Gastrocnemius medialis (tissue), 4 donors: ENCODE measurements around the gene CCNG1. TPM values are rescaled to one million over a fixed set of nuclear protein-coding genes. Genes with fewer than 3 reads are reported as not detected.
"Not testable (repeated sequence)": the region's sequence is repeated elsewhere in the genome, so short reads cannot be mapped to it uniquely, and the experiment has no call there.

ENCODE experiments used
- ATAC-seq, 2 donors: fragments of 150-250 bp; one replicate each; pipeline ENCODE4 v1.9.1; 2016
- DNase-seq, 2 donors: peaks; one replicate each; pipeline ENCODE4 v3.0.0-alpha.2; 2019
- H3K27ac ChIP-seq, 4 donors: fragments of 200-600 bp; sonication (generic); 1 replicate in 1 of 4; 2 replicates in 3 of 4; pipeline ENCODE4 v1.5.1; 2016 to 2018; ENCODE audit warnings: mild to moderate bottlenecking in 2 of 4, moderate library complexity in 1 of 4
- H3K27me3 ChIP-seq, 3 donors: fragments of 200-600 bp; sonication (generic) in 2 of 3; 1 replicate in 1 of 3; 2 replicates in 2 of 3; pipeline versions ENCODE4 v1.5.1 to v1.6.0; 2016 to 2019; ENCODE audit warnings: mild to moderate bottlenecking in 1 of 3, moderate library complexity in 1 of 3
- H3K36me3 ChIP-seq, 2 donors: fragments of 200-600 bp; sonication (generic) in 1 of 2; one replicate each; pipeline ENCODE4 v1.5.1; 2017 to 2018
- H3K4me1 ChIP-seq, 2 donors: fragments of 200-600 bp; sonication (generic) in 1 of 2; one replicate each; pipeline ENCODE4 v1.5.1; 2016 to 2017; ENCODE audit warnings: mild to moderate bottlenecking in 2 of 2
- H3K4me3 ChIP-seq, 4 donors: fragments of 200-600 bp; sonication (generic) in 3 of 4; 1 replicate in 1 of 4; 2 replicates in 3 of 4; pipeline ENCODE4 v1.5.1; 2016 to 2019; ENCODE audit warnings: mild to moderate bottlenecking in 2 of 4
- H3K9me3 ChIP-seq, 3 donors: fragments of 200-600 bp; sonication (generic) in 2 of 3; 1 replicate in 1 of 3; 2 replicates in 2 of 3; pipeline ENCODE4 v1.5.1; 2016 to 2019
- CTCF ChIP-seq, 5 experiments: fragments of 450-650 bp in 3 of 5; fragments of 200-600 bp in 2 of 5; sonication (generic) in 2 of 5; IDR thresholded peaks in 4 of 5; conservative IDR thresholded peaks in 1 of 5; 1 replicate in 4 of 5; 2 replicates in 1 of 5; pipeline ENCODE4 v1.5.1; 2016 to 2019; ENCODE audit warnings: antibody characterized with exemption in 5 of 5, mild to moderate bottlenecking in 3 of 5, moderate library complexity in 3 of 5
- POLR2A ChIP-seq, 2 donors: fragments of 450-650 bp; IDR thresholded peaks; one replicate each; pipeline ENCODE4 v1.6.1; 2017; ENCODE audit warnings: antibody characterized with exemption in 2 of 2, mild to moderate bottlenecking in 2 of 2, moderate library complexity in 2 of 2
- in situ Hi-C, 4 donors: fragments of 200-750 bp; cut with MboI; loops; one replicate each; pipeline versions ENCODE4 v1.15.0 to v1.8.0; 2017; ENCODE audit warnings: low sequenced_read_pairs in 4 of 4
- intact Hi-C: fragments of 100-400 bp; cut with DNase I; formaldehyde crosslinking; loops from one replicate; pipeline ENCODE4 v1.15.1; 2023; ENCODE audit warnings: low total_unique reads
- total RNA-seq, 4 donors: library from RNA; depleted of rRNA; stranded (reverse); fragments of >200 nt; gene quantifications; one replicate each; pipeline versions ENCODE4 v1.1.0 to v1.2.3, GENCODE V29; 2016

CCNG1 gene, protein sequence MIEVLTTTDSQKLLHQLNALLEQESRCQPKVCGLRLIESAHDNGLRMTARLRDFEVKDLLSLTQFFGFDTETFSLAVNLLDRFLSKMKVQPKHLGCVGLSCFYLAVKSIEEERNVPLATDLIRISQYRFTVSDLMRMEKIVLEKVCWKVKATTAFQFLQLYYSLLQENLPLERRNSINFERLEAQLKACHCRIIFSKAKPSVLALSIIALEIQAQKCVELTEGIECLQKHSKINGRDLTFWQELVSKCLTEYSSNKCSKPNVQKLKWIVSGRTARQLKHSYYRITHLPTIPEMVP
- total RNA-seq: 100 to 1,000 TPM in 3 of 4 donors, 10 to 100 TPM in 1; 63.7 to 125 (median 109) TPM

GRCh38 chr5:163437309-163438182 lies at the start of gene CCNG1:
Gene CCNG1, plus strand, starts transcription at chr5:163437595. Its CDS starts 1,662 bp downstream, at chr5:163439257.
- Histone ChIP-seq H3K36me3 (peaks cover 0 to 24% of the 10 kb centered on the region in 2 donors), H3K27me3 (no peaks in the 10 kb centered on the region), H3K9me3 (no peaks in the 10 kb centered on the region), H3K4me3 (peak within 1 kb of the TSS; percentile 79 to 100 (median 84)), H3K4me1 (peaks cover 23 to 47% of the 10 kb centered on the region in 2 donors), H3K27ac (peak within 1 kb of the TSS; percentile 91 to 100 (median 92))
- in situ Hi-C loops: no loop called here
- ATAC-seq (peak; percentile 91), DNase-seq (peak; percentile 92 to 94)
- intact Hi-C loops: loop anchor here (1.0 kb wide), 2 partner anchors 23 to 68 kb away; partner anchors contain the start of genes HMMR, MAT2B and NUDCD2
- TF ChIP-seq POLR2A (IDR thresholded peaks at IDR 0.05): peak; percentile 68 to 90
- TF ChIP-seq CTCF (IDR thresholded peaks at IDR 0.05 in 4 of 5, conservative IDR thresholded peaks at IDR 0.05 in 1 of 5): peak in 3 of 5 experiments; percentile 21 to 39 (median 34)

GRCh38 chr5:163395792-163396191 lies 41.6 kb upstream of the CCNG1 start:
- H3K27me3 ChIP-seq: no peaks in the 10 kb centered on the region
- no peak for ATAC-seq
- no peaks in the 10 kb centered on the region for H3K9me3 ChIP-seq
- DNase-seq: no peak
- no peaks in the 10 kb centered on the region for H3K4me1 ChIP-seq
- no peaks in the 10 kb centered on the region for H3K36me3 ChIP-seq
- in situ Hi-C loops (no loop called here), intact Hi-C loops (no loop called here)
- no peak overlapping the region for H3K27ac ChIP-seq
- TF ChIP-seq CTCF (IDR thresholded peaks at IDR 0.05 in 4 of 5, conservative IDR thresholded peaks at IDR 0.05 in 1 of 5): no peak
- TF ChIP-seq POLR2A (IDR thresholded peaks at IDR 0.05): no peak
- H3K4me3 ChIP-seq: no peak overlapping the region

- ATAC-seq, intact Hi-C loops, in situ Hi-C loops: not testable (repeated sequence)
Measured at GRCh38 chr5:163396818-163397340, 40.5 kb upstream of the CCNG1 start.

GRCh38 chr5:163397354-163397753 lies 40.0 kb upstream of the CCNG1 start:
- Histone ChIP-seq H3K27me3 (no peaks in the 10 kb centered on the region), H3K27ac (no peak overlapping the region), H3K4me1 (no peaks in the 10 kb centered on the region), H3K4me3 (no peak overlapping the region), H3K36me3 (no peaks in the 10 kb centered on the region), H3K9me3 (no peaks in the 10 kb centered on the region)
- no peak for DNase-seq
- intact Hi-C loops: no loop called here
- ATAC-seq: no peak
- TF ChIP-seq POLR2A (IDR thresholded peaks at IDR 0.05) (no peak), CTCF (IDR thresholded peaks at IDR 0.05 in 4 of 5, conservative IDR thresholded peaks at IDR 0.05 in 1 of 5) (no peak)
- in situ Hi-C loops: no loop called here

More at GRCh38 chr5:163396818-163397340, 40.5 kb upstream of the CCNG1 start:
- H3K36me3 ChIP-seq, H3K27ac ChIP-seq, DNase-seq, H3K4me1 ChIP-seq, H3K9me3 ChIP-seq, H3K27me3 ChIP-seq, H3K4me3 ChIP-seq: not testable (repeated sequence)

DNA sequence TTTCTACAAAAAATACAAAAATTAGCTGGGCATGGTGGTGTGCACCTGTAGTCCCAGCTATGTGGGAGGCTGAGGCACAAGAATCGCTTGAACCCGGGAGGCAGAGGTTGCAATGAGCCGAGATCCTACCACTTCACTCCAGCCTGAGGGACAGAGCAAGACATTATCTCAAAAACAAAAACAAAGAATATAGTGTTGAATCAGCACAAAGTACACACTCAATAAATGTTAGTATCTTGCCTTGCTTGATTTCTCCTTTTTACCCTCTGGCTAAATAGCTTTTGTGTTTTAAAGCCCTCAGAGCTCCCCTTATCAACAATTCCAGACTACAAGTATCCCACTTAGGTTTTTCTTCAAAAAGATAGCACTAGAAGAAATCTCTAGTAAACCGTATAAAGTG lies 37.5 kb upstream of the CCNG1 start:
- intact Hi-C loops (no loop called here), in situ Hi-C loops (no loop called here)

More for the DNA sequence above, 37.5 kb upstream of the CCNG1 start:
- H3K36me3 ChIP-seq: no peaks in the 10 kb centered on the region
- no peaks in the 10 kb centered on the region for H3K9me3 ChIP-seq
- H3K4me3 ChIP-seq: no peak overlapping the region
- H3K4me1 ChIP-seq: no peaks in the 10 kb centered on the region
- TF ChIP-seq POLR2A (IDR thresholded peaks at IDR 0.05) (no peak), CTCF (IDR thresholded peaks at IDR 0.05 in 4 of 5, conservative IDR thresholded peaks at IDR 0.05 in 1 of 5) (no peak)
- H3K27ac ChIP-seq: no peak overlapping the region
- DNase-seq (no peak), ATAC-seq (no peak)
- no peaks in the 10 kb centered on the region for H3K27me3 ChIP-seq
